GM23338 (cell line): Measurements from ENCODE around the gene BICC1. TPM values are rescaled to one million over a fixed set of nuclear protein-coding genes. Genes with fewer than 3 reads are reported as not detected.

Source experiments
- ATAC-seq: fragments of 200-7000 bp; cut with Tn5 transposase; 3 replicates; pipeline ENCODE4 v1.9.1; 2020
- DNase-seq: peaks from one replicate; pipeline ENCODE4 v3.0.0-alpha.2; 2015; ENCODE audit warnings: low spot score
- H2AFZ ChIP-seq: fragments of 200-600 bp; sonication (generic); 2 replicates; pipeline ENCODE4 v1.8.0; 2016; ENCODE audit warnings: antibody characterized with exemption, mild to moderate bottlenecking, moderate library complexity
- H3F3A ChIP-seq: fragments of 200-600 bp; sonication (generic); replicated peaks from 2 replicates; pipeline ENCODE4 v1.8.0; 2017; ENCODE audit warnings: antibody characterized with exemption, mixed run types, low read depth
- H3K27ac ChIP-seq: fragments of 200-600 bp; sonication (generic); 2 replicates; pipeline ENCODE4 v1.6.1; 2016; ENCODE audit warnings: low read depth
- H3K27me3 ChIP-seq: fragments of 200-600 bp; sonication (generic); 2 replicates; pipeline ENCODE4 v1.8.0; 2016; ENCODE audit warnings: mild to moderate bottlenecking, mixed run types, moderate library complexity; ENCODE audit not compliant: insufficient read depth
- H3K36me3 ChIP-seq: fragments of 200-600 bp; sonication (generic); 2 replicates; pipeline ENCODE4 v1.8.0; 2016; ENCODE audit warnings: mild to moderate bottlenecking; ENCODE audit not compliant: insufficient read depth
- H3K4me1 ChIP-seq: fragments of 200-600 bp; sonication (generic); 2 replicates; pipeline ENCODE4 v1.8.0; 2016; ENCODE audit warnings: mild to moderate bottlenecking, moderate library complexity; ENCODE audit not compliant: insufficient read depth
- H3K4me2 ChIP-seq: fragments of 200-600 bp; sonication (generic); 2 replicates; pipeline ENCODE4 v1.7.1; 2017; ENCODE audit warnings: mixed run types
- H3K4me3 ChIP-seq: fragments of 200-600 bp; sonication (generic); 2 replicates; pipeline ENCODE4 v1.6.1; 2016; ENCODE audit warnings: mixed run types
- H3K79me2 ChIP-seq: fragments of 200-600 bp; sonication (generic); replicated peaks from 2 replicates; pipeline ENCODE4 v1.8.0; 2017; ENCODE audit warnings: mild to moderate bottlenecking; ENCODE audit not compliant: insufficient read depth
- H3K9me2 ChIP-seq: fragments of 200-600 bp; sonication (generic); 2 replicates; pipeline ENCODE4 v1.8.0; 2017; ENCODE audit not compliant: insufficient read depth
- H4K20me1 ChIP-seq: fragments of 200-600 bp; sonication (generic); replicated peaks from 2 replicates; pipeline ENCODE4 v1.8.0; 2017; ENCODE audit warnings: mild to moderate bottlenecking; ENCODE audit not compliant: insufficient read depth
- H3K27ac Mint-ChIP-seq: 2 replicates; pipeline ENCODE4 v1.8.0; 2020; ENCODE audit warnings: inconsistent platforms, mild to moderate bottlenecking, moderate library complexity, mixed read lengths
- H3K27me3 Mint-ChIP-seq: 3 replicates; pipeline ENCODE4 v1.8.0; 2022; ENCODE audit warnings: low read depth, mild to moderate bottlenecking, moderate library complexity, mixed read lengths, inconsistent platforms; ENCODE audit not compliant: insufficient read depth, poor library complexity
- H3K36me3 Mint-ChIP-seq: 3 replicates; pipeline ENCODE4 v1.8.0; 2021; ENCODE audit warnings: low read depth, mild to moderate bottlenecking, inconsistent platforms, moderate library complexity, mixed read lengths
- H3K4me1 Mint-ChIP-seq: 3 replicates; pipeline ENCODE4 v1.8.0; 2020; ENCODE audit warnings: mild to moderate bottlenecking, inconsistent platforms, mixed read lengths
- H3K4me3 Mint-ChIP-seq: 3 replicates; pipeline ENCODE4 v1.8.0; 2021; ENCODE audit warnings: moderate library complexity, mild to moderate bottlenecking, inconsistent platforms, mixed read lengths
- H3K9me3 Mint-ChIP-seq: 3 replicates; pipeline ENCODE4 v1.8.0; 2020; ENCODE audit warnings: moderate library complexity, mild to moderate bottlenecking, inconsistent platforms, mixed read lengths
- CREB1 ChIP-seq: fragments of 250-450 bp; sonication (Bioruptor Pico); IDR thresholded peaks from 2 replicates; pipeline ENCODE4 v1.5.0; 2020; ENCODE audit warnings: low read depth, mild to moderate bottlenecking, moderate library complexity
- CTCF ChIP-seq, 2 experiments: fragments of 200-600 bp in 1 of 2; sonication (generic) in 1 of 2; conservative IDR thresholded peaks; 2 replicates each; pipeline versions ENCODE4 v1.5.1 to v1.6.1; 2016 to 2017; ENCODE audit warnings: antibody characterized with exemption in 2 of 2, low read depth in 2 of 2, mild to moderate bottlenecking in 2 of 2, moderate library complexity in 1 of 2
- ETS1 ChIP-seq: IDR thresholded peaks from 2 replicates; pipeline ENCODE4 v1.6.1; 2016; ENCODE audit warnings: antibody characterized with exemption
- EZH2 ChIP-seq: fragments of 200-600 bp; sonication (generic); IDR thresholded peaks from one replicate; pipeline ENCODE4 v1.8.0; 2017; ENCODE audit warnings: antibody characterized with exemption, mild to moderate bottlenecking, low read depth; ENCODE audit not compliant: unreplicated experiment
- EZH2phosphoT487 ChIP-seq: fragments of 200-600 bp; sonication (generic); IDR thresholded peaks from one replicate; pipeline ENCODE4 v1.8.1; 2018; ENCODE audit warnings: antibody characterized with exemption; ENCODE audit not compliant: unreplicated experiment
- JUNB ChIP-seq: IDR thresholded peaks from one replicate; pipeline ENCODE4 v1.6.1; 2016; ENCODE audit warnings: antibody characterized with exemption; ENCODE audit not compliant: unreplicated experiment
- NANOG ChIP-seq: IDR thresholded peaks from 2 replicates; pipeline ENCODE4 v1.6.1; 2016; ENCODE audit warnings: antibody characterized with exemption, borderline replicate concordance
- POLR2AphosphoS5 ChIP-seq: IDR thresholded peaks from 2 replicates; pipeline ENCODE4 v1.6.1; 2016; ENCODE audit warnings: antibody characterized with exemption, low read depth
- REST ChIP-seq: IDR thresholded peaks from one replicate; pipeline ENCODE4 v1.6.1; 2018; ENCODE audit warnings: antibody characterized with exemption; ENCODE audit not compliant: unreplicated experiment
- ZNF114 ChIP-seq: fragments of 250-450 bp; sonication (Bioruptor Pico); IDR thresholded peaks from 2 replicates; pipeline ENCODE4 v1.5.0; 2020; ENCODE audit warnings: mild to moderate bottlenecking, moderate library complexity
- polyA plus RNA-seq: library from polyadenylated mRNA; unstranded; fragments of >200 nt; fragmentation: Nextera tagmentation; extraction: Ambion mirVana; gene quantifications from 2 replicates; pipeline ENCODE4 v1.2.1, GENCODE V29; 2016
- total RNA-seq: library from RNA; depleted of rRNA; stranded (reverse); fragments of >200 nt; shearing (Covaris generic); gene quantifications from 2 replicates; pipeline ENCODE4 v1.2.3, GENCODE V29; 2014

Gene BICC1
- total and polyA plus RNA-seq, 2 experiments from 2014 or later = 1.3 to 2.2 TPM

GRCh38 chr10:58701405-58702135 lies 188.9 kb downstream of the BICC1 start:
- H3K36me3 Mint-ChIP-seq = no peaks in the 10 kb centered on the region
- TF ChIP-seq CTCF (conservative IDR thresholded peaks at IDR 0.05; ENCODE audit: low read depth in 2 of 2) = no peak
- no peak for TF ChIP-seq REST
- TF ChIP-seq EZH2phosphoT487 = no peak
- no peak for TF ChIP-seq JUNB
- no peak for TF ChIP-seq ZNF114 (CRISPR knock-in tag)
- TF ChIP-seq POLR2AphosphoS5 = no peak
- no peak for TF ChIP-seq CREB1 (CRISPR knock-in tag)
- no peak for TF ChIP-seq ETS1

DNA sequence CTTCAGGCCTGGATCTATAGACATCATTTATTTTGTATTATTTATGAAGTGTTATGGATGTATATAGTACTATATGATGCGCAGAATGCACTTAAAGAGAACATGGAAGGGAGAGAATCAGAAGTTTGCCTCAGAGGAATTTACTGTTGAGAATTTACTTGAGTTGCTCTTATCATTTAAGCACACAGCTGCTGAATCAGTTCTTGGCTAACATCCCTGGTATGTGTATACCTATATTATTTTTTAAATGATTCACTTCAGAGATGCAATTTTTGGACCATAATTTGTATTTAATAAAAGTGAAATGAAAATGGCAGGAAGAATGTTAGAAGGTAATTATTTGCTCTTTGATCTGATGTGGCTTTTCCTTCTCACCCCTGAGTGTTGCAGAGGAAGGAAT lies 191.6 kb downstream of the BICC1 start:
- H3K4me1 Mint-ChIP-seq = peaks cover 4% of the 10 kb centered on the region; the same call in 2 of the 3 replicates
- Histone ChIP-seq H3K36me3 (no peaks in the 10 kb centered on the region), H2AFZ (no peak overlapping the region), H3K4me2 (no peak overlapping the region), H3K27me3 (no peaks in the 10 kb centered on the region), H3K9me2 (no peaks in the 10 kb centered on the region), H3K79me2 (no peaks in the 10 kb centered on the region), H3K27ac (no peak overlapping the region), H3F3A (no peaks in the 10 kb centered on the region), H4K20me1 (no peaks in the 10 kb centered on the region), H3K4me3 (no peak overlapping the region), H3K4me1 (peaks cover 6% of the 10 kb centered on the region; the same call in 1 of the 2 replicates)
- ATAC-seq = no peak
- no peaks in the 10 kb centered on the region for H3K27me3 Mint-ChIP-seq
- no peak for DNase-seq
- no peak overlapping the region for H3K4me3 Mint-ChIP-seq
- H3K27ac Mint-ChIP-seq = no peak overlapping the region
- no peaks in the 10 kb centered on the region for H3K36me3 Mint-ChIP-seq
- peaks cover 3% of the 10 kb centered on the region; the same call in 1 of the 3 replicates for H3K9me3 Mint-ChIP-seq
- TF ChIP-seq EZH2 (no peak), NANOG (no peak), ETS1 (no peak)

More at GRCh38 chr10:58701405-58702135, 188.9 kb downstream of the BICC1 start:
- Histone ChIP-seq H3K27me3 (no peaks in the 10 kb centered on the region), H2AFZ (0 out of 2 replicates have a peak overlapping the region, but pooled peaks have one; percentile 5), H3K9me2 (no peaks in the 10 kb centered on the region), H3K27ac (no peak overlapping the region), H4K20me1 (no peaks in the 10 kb centered on the region), H3K79me2 (no peaks in the 10 kb centered on the region), H3K4me3 (no peak overlapping the region), H3K4me2 (no peak overlapping the region), H3K4me1 (peaks cover 11% of the 10 kb centered on the region), H3K36me3 (no peaks in the 10 kb centered on the region), H3F3A (no peaks in the 10 kb centered on the region)
- H3K27me3 Mint-ChIP-seq = no peaks in the 10 kb centered on the region
- H3K4me3 Mint-ChIP-seq = no peak overlapping the region
- no peak overlapping the region for H3K27ac Mint-ChIP-seq
- DNase-seq (no peak), ATAC-seq (no peak)
- H3K4me1 Mint-ChIP-seq = peaks cover 13% of the 10 kb centered on the region
- no peaks in the 10 kb centered on the region for H3K9me3 Mint-ChIP-seq
